Activated CD8-positive, alpha-beta T cell treated with anti-CD3 and anti-CD28 coated beads for 36 hours (primary cell): Measurements from ENCODE around the gene SUMO3. TPM values are rescaled to one million over a fixed set of nuclear protein-coding genes. Genes with fewer than 3 reads are reported as not detected.

Experiments used
- ATAC-seq: fragments of 200-7000 bp; cut with Tn5 transposase; one replicate; pipeline ENCODE4 v1.10.0; 2021; ENCODE audit warnings: mild to moderate bottlenecking, moderate library complexity
- CTCF ChIA-PET: fragments of 350-600 bp; sonication (Branson Sonifier 250); formaldehyde crosslinking; loops from one replicate; lab custom pipeline; 2021; ENCODE audit warnings: antibody characterized with exemption; lab: Charles Lee
- POLR2A ChIA-PET: fragments of 350-600 bp; sonication (Branson Sonifier 250); formaldehyde crosslinking; loops from one replicate; lab custom pipeline; 2021; ENCODE audit warnings: antibody characterized with exemption; lab: Charles Lee
- DNase-seq: peaks from one replicate; pipeline ENCODE4 v3.0.0-alpha.2; 2020
- H3K27ac Mint-ChIP-seq: one replicate; pipeline ENCODE4 v1.8.0; 2021; ENCODE audit warnings: mild to moderate bottlenecking, mixed read lengths
- H3K27me3 Mint-ChIP-seq: one replicate; pipeline ENCODE4 v1.8.0; 2021; ENCODE audit warnings: mixed read lengths
- H3K36me3 Mint-ChIP-seq: one replicate; pipeline ENCODE4 v1.8.0; 2021; ENCODE audit warnings: low read depth, mixed read lengths
- H3K4me1 Mint-ChIP-seq: one replicate; pipeline ENCODE4 v1.8.0; 2021; ENCODE audit warnings: low read depth, mixed read lengths
- H3K4me3 Mint-ChIP-seq: one replicate; pipeline ENCODE4 v1.8.0; 2021; ENCODE audit warnings: mild to moderate bottlenecking, moderate library complexity, mixed read lengths
- H3K9me3 Mint-ChIP-seq: one replicate; pipeline ENCODE4 v1.8.0; 2021; ENCODE audit warnings: mixed read lengths
- intact Hi-C: fragments of 100-400 bp; cut with micrococcal nuclease; formaldehyde crosslinking; loops from one replicate; pipeline ENCODE4 v1.10.0; 2022
- total RNA-seq, 2 experiments: library from RNA; stranded (reverse); gene quantifications; one replicate each; pipeline ENCODE4 v1.2.3, GENCODE V29; 2021
- TF ChIP-seq, protein P1 (sequence below): fragments of 200-600 bp; IDR thresholded peaks from one replicate; pipeline ENCODE4 v1.8.0; 2022; ENCODE audit warnings: antibody characterized with exemption, mild to moderate bottlenecking

Gene SUMO3
- total RNA-seq, 2 experiments from 2014 or later, result 69.8 to 72.9 TPM

DNA sequence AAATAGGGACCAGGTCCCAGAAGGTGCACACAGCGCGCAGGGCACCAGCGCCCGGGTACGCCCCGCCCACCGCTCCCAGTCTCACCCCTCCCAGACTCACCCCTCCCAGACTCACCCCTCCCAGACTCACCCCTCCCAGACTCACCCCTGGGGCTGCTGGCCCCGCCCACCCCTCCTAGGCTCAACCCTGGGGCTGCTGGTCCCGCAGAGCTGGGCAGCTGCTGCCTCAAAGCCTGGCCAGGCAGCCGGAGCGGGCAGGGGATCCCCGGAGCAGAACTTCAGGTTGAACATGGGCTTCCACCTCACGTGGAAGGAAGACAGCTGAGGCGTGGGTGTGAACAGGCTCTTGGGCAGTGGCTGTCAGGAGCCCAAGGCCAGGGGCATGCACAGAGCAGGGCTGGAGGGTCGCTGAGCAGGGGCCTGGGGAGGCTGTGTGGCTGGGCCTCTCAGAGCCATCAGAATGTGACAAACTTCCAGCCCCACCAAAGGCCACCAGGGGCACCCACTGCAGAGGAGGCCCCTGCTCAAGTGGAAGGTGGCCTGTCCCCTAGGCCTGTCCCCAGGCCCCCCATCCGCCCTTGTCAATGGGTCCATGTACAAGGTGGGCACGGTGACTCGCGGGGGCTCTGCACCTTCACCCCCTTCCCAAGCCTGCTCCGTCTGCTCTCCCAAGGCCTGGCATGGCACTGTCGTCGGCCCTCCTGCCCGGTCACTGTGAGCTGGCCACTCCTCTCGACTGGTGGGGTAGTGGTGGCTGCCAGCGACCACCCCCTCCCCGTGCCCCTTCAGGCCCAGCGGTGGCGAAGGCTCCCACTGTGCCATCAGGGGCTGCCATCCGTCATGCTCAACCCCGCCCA lies 20.4 kb upstream of the SUMO3 start:
- no peak overlapping the region for H3K27ac Mint-ChIP-seq
- DNase-seq (no peak), ATAC-seq (no peak)
- H3K36me3 Mint-ChIP-seq, result no peaks in the 10 kb centered on the region
- no peaks in the 10 kb centered on the region for H3K4me1 Mint-ChIP-seq
- H3K27me3 Mint-ChIP-seq, result no peaks in the 10 kb centered on the region
- ChIA-PET POLR2A (no interaction called here), CTCF (no interaction called here)
- H3K4me3 Mint-ChIP-seq, result no peak overlapping the region
- intact Hi-C loops, result no loop called here
- TF ChIP-seq, protein P1, sequence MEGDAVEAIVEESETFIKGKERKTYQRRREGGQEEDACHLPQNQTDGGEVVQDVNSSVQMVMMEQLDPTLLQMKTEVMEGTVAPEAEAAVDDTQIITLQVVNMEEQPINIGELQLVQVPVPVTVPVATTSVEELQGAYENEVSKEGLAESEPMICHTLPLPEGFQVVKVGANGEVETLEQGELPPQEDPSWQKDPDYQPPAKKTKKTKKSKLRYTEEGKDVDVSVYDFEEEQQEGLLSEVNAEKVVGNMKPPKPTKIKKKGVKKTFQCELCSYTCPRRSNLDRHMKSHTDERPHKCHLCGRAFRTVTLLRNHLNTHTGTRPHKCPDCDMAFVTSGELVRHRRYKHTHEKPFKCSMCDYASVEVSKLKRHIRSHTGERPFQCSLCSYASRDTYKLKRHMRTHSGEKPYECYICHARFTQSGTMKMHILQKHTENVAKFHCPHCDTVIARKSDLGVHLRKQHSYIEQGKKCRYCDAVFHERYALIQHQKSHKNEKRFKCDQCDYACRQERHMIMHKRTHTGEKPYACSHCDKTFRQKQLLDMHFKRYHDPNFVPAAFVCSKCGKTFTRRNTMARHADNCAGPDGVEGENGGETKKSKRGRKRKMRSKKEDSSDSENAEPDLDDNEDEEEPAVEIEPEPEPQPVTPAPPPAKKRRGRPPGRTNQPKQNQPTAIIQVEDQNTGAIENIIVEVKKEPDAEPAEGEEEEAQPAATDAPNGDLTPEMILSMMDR, result no peak
- H3K9me3 Mint-ChIP-seq, result no peaks in the 10 kb centered on the region

DNA sequence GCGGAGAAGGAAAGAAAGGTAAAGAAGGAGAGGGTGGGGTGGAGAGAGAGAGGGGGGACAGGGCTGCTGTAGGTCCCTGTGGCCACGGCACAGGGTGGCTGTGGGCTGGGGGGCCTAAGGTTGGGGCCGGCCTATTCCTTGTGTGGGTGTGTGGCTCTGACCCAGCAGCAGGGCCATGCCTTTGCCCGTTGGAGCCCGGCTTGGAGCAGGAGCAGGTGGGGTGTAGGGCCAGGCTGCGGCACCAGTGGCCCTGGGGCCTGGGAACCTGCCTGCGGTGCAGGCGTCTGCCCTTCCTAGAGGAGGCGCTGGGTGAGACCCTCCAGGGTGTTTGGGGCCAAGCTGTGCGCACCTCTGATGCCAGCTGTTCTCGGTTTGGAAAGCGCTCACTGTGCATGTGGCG lies 19.7 kb upstream of the SUMO3 start:
- Mint-ChIP-seq H3K9me3 (no peaks in the 10 kb centered on the region), H3K4me3 (no peak overlapping the region), H3K4me1 (no peaks in the 10 kb centered on the region), H3K27me3 (no peaks in the 10 kb centered on the region), H3K36me3 (no peaks in the 10 kb centered on the region), H3K27ac (no peak overlapping the region)
- ChIA-PET POLR2A (no interaction called here), CTCF (no interaction called here)
- DNase-seq (no peak), ATAC-seq (no peak)
- TF ChIP-seq, protein P1, result no peak
- intact Hi-C loops, result no loop called here

DNA sequence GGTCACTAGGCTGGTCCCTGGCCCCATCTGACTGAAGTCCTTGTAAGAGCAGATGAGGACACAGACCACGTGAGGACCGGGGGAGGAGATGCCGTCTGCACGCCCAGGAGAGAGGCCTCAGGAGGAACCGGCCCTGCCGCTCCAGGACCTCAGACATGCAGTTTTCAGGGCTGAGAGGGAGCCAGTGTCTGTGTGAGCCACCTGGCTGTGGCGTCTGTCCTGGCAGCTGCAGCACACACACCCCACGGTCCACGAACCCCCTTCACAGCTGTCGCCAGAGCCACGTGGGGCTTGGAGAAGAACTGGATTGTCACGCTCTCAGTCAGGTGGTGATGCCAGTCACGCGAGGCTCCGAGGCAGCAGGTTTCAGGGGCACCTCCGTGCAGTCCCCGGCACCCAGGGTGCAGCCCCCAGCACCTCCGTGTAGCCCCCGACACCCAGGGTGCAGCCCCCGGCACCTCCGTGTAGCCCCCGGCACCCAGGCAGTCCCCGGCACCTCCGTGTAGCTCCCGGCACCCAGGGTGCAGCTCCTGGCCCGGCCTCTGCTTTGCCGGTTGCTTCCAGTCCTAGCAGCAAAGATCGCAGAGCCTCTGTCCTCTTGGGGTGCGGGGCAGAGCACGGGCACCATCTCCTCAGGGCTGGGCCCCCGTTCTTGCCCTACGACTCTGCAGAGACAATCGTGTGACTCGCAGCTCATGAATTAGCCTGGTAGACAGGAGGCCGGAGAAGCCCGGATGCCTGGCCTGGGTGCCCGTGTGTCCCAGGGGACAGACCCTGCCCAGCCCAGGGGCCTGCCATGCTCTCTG lies 19.0 kb upstream of the SUMO3 start:
- H3K4me3 Mint-ChIP-seq, result no peak overlapping the region
- no peaks in the 10 kb centered on the region for H3K27me3 Mint-ChIP-seq
- DNase-seq (no peak), ATAC-seq (no peak)
- H3K27ac Mint-ChIP-seq, result no peak overlapping the region
- no peaks in the 10 kb centered on the region for H3K4me1 Mint-ChIP-seq
- ChIA-PET POLR2A (no interaction called here), CTCF (no interaction called here)
- no peaks in the 10 kb centered on the region for H3K36me3 Mint-ChIP-seq
- H3K9me3 Mint-ChIP-seq, result no peaks in the 10 kb centered on the region
- TF ChIP-seq, protein P1, result no peak
- intact Hi-C loops, result no loop called here

DNA sequence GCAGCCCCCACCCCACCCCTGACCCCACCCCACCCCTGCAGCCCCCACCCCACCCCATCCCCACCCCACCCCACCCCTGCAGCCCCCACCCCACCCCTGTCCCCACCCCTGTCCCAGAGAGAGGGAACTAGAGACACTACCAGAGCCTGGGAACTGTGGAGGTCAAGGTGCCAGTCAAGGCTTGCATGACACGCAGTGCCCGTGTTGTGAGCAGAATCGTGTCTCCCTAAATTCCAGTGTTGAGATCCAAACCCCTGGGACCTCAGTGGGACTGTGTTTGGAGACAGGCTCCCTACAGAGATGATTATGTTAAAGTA lies 18.4 kb upstream of the SUMO3 start:
- POLR2A ChIA-PET, result no interaction called here
- DNase-seq (no peak), ATAC-seq (no peak)
- Mint-ChIP-seq H3K4me1 (peaks cover 1% of the 10 kb centered on the region), H3K9me3 (no peaks in the 10 kb centered on the region), H3K27me3 (no peaks in the 10 kb centered on the region), H3K4me3 (no peak overlapping the region), H3K36me3 (no peaks in the 10 kb centered on the region), H3K27ac (no peak overlapping the region)
- CTCF ChIA-PET, result no interaction called here
- TF ChIP-seq, protein P1, result no peak
- intact Hi-C loops, result no loop called here

- intact Hi-C loops, result loop anchor here (2.0 kb wide), 1 partner anchor 35 kb away; the partner anchor contains the start of gene UBE2G2
- no peaks in the 10 kb centered on the region for H3K36me3 Mint-ChIP-seq
- H3K27ac Mint-ChIP-seq, result no peak overlapping the region
- H3K4me1 Mint-ChIP-seq, result peaks cover 5% of the 10 kb centered on the region
- no peaks in the 10 kb centered on the region for H3K9me3 Mint-ChIP-seq
- ATAC-seq, result no peak
- no peaks in the 10 kb centered on the region for H3K27me3 Mint-ChIP-seq
- no peak overlapping the region for H3K4me3 Mint-ChIP-seq
- DNase-seq, result no peak
- TF ChIP-seq, protein P1, result no peak
- POLR2A ChIA-PET, result no interaction called here
- CTCF ChIA-PET, result no interaction called here
Measured at GRCh38 chr21:44835647-44835973, 17.7 kb upstream of the SUMO3 start.
